NCI-H524 (cell line): ENCODE data around the gene GPHA2.
A peak's percentile ranks its signal among the peaks of the same experiment; 100 is the strongest.
"Not testable (repeated sequence)": the region's sequence is repeated elsewhere in the genome, so short reads cannot be mapped to it uniquely, and the experiment has no call there.

Source experiments
- DNase-seq, 2 experiments: peaks; one replicate each; lab custom pipeline; 2025; lab: John Stamatoyannopoulos, UW

Gene GPHA2

GRCh38 chr11:64935359-64936081 lies at the start of gene GPHA2:
TSS of gene GPHA2 (minus strand) at chr11:64935893. CDS start at chr11:64935460, 433 bp downstream.
- DNase-seq: peak; percentile 67 to 78

- DNase-seq: not testable (repeated sequence)
Observed at GRCh38 chr11:64983339-64983738, 47.6 kb upstream of the GPHA2 start.

GRCh38 chr11:64976651-64977050 lies 41.0 kb upstream of the GPHA2 start:
- DNase-seq: no peak

GRCh38 chr11:64974124-64974523 lies 38.4 kb upstream of the GPHA2 start:
- DNase-seq: no peak

- peak in 1 of 2 experiments; percentile 53 for DNase-seq
Observed at GRCh38 chr11:64971421-64972233, 35.9 kb upstream of the GPHA2 start, which contains the start of gene MAJIN. TSS of gene MAJIN (minus strand) at chr11:64972108. CDS start at chr11:64959405, 12,703 bp downstream.

- no peak for DNase-seq
Observed at GRCh38 chr11:64970731-64971151, 35.0 kb upstream of the GPHA2 start.

GRCh38 chr11:64969209-64969608 lies 33.5 kb upstream of the GPHA2 start:
- peak; percentile 24 to 79 for DNase-seq

- DNase-seq: no peak
Observed at GRCh38 chr11:64967375-64967774, 31.7 kb upstream of the GPHA2 start.

GRCh38 chr11:64963072-64963631 lies 27.5 kb upstream of the GPHA2 start:
- no peak for DNase-seq

- no peak for DNase-seq
Observed at GRCh38 chr11:64960719-64961118, 25.0 kb upstream of the GPHA2 start.

GRCh38 chr11:64959498-64959897 lies 23.8 kb upstream of the GPHA2 start:
- DNase-seq: no peak

- DNase-seq: no peak
Observed at GRCh38 chr11:64954201-64954600, 18.5 kb upstream of the GPHA2 start.

- no peak for DNase-seq
Observed at GRCh38 chr11:64951529-64951928, 15.8 kb upstream of the GPHA2 start.

- DNase-seq: no peak
Observed at GRCh38 chr11:64947208-64947814, 11.6 kb upstream of the GPHA2 start.

- DNase-seq: no peak
Observed at GRCh38 chr11:64936539-64936938, 846 bp upstream of the GPHA2 start.

GRCh38 chr11:64934682-64935358 lies 873 bp downstream of the GPHA2 start:
- DNase-seq: no peak

GRCh38 chr11:64933935-64934681 lies 1.6 kb downstream of the GPHA2 start:
- no peak for DNase-seq

GRCh38 chr11:64933213-64933934 lies 2.3 kb downstream of the GPHA2 start:
- no peak for DNase-seq

GRCh38 chr11:64932324-64932723 lies 3.4 kb downstream of the GPHA2 start:
- DNase-seq: no peak

GRCh38 chr11:64931290-64931689 lies 4.4 kb downstream of the GPHA2 start:
- DNase-seq: no peak
